ENCODE results near the gene SRGAP2C.
"Not testable (repeated sequence)": the region's sequence is repeated elsewhere in the genome, so short reads cannot be mapped to it uniquely, and the experiment has no call there.

SRGAP2C gene

DNA sequence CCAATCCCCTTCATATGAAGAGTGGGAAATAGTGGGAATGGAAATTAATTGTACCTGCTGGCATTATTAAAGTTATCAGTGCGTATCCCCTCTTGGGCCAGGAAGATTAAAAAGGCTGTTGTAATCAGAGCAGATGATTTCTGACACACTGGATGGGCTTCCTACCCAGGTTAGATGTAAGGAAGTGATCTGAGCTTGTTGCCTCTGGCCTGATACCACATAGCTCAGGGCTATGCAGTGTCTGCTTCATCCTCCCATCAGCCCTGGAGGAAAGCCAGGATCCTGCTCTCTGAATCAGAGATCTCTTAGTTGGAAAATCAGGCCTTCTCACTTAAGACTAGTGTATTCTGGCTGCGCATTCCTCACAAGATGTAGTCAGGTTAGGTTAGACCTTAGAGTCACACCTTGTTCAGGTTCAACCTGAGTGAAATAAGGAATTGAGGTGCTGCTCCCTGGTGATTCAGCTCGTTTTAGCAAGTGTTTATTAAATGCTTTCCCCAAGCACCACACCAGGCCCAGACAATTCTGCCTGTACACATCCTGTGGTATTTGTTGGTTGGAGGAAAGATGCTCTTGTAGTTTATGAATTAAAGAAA lies 158.6 kb downstream of the SRGAP2C start:
- DNase-seq, result not testable (repeated sequence)

DNA sequence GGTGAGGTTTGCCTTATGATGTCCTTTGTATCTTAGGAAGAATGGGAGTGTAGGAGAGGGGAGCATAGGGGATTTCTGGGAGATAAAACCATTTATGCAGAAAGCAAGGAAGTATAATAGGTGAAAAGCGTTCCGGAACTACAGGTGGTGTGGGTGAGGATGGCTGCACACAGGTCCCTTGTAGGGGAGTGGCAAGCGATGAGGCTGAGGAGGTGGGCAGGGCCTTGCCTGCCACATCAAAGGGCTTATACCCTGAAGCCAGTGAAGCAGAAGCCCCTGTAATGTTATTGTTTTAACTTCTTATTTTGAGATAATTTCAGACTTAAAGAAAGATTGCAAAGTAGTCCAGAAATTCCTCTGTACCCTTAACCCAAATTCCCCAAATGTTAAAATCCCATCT lies 159.6 kb downstream of the SRGAP2C start:
- not testable (repeated sequence) for DNase-seq

GRCh38 chr1:121346654-121347053 lies 161.9 kb downstream of the SRGAP2C start:
- not testable (repeated sequence) for DNase-seq

DNA sequence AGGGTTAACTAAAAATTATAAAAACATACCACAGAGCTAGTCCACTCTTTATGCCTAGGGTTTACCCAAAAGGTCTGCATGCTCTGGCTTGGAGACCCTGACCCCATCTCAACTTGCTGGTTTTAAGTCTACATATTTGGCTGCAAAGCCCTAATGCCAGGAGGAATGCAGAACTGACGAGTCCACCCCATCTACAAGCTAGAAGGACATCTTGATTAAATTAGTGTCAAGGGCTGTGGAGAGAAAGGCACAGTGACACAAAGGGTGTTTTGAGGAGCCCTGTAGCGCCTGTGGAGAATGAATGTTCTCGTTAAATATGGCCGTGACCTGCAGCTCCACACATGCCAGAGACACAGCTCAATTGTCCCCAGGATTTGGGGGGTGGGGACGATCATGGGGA lies 162.7 kb downstream of the SRGAP2C start:
- not testable (repeated sequence) for DNase-seq

DNA sequence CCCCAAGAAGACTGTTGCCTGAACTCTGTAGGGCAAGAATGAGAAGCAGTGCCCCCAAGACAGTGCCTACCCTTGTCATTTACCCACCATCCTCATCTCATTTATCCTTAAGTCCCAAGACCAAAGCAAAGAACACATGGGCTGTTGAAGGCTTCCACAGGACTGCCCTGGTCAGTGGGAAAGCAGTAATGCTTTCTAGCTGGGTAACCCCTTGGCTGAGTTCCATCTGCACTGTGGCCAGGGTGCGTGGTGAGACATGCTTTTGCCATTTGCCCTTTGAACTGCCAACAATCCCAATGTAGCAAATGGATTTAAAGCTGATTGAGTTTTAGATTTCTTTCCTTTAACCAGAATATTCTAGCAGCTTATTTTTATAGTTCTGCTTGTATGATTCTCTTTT lies 163.3 kb downstream of the SRGAP2C start:
- DNase-seq, result not testable (repeated sequence)

DNA sequence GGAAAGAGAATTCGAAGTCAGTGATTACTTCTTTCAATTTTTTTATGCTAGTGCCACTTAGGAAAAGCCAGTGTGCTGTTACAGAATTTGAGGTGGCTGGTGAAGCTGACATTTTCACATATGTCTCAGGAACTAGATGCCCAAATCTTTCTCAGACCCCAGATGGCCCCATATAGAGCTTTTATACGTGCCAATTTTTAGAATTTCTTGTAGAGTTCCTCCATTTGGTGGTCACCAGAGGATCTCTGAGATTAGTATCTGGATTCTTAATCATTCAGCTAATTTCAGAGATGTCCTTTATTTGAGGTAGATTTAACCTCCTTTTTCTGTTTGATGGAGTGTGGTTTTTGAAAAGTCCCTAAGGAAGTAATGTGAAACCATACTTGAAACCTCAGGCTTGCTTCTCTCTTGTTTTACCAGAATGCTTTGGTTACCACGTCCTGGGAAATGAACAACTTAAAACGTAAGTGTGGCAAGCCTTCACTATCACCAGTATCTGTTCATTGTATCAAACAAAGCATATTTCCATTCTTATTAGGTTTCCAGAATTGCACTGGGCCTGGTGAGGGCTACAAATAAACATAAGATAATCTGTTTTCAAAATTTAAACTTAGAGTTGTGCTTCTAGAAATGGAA lies 164.7 kb downstream of the SRGAP2C start:
- DNase-seq, result not testable (repeated sequence)

DNA sequence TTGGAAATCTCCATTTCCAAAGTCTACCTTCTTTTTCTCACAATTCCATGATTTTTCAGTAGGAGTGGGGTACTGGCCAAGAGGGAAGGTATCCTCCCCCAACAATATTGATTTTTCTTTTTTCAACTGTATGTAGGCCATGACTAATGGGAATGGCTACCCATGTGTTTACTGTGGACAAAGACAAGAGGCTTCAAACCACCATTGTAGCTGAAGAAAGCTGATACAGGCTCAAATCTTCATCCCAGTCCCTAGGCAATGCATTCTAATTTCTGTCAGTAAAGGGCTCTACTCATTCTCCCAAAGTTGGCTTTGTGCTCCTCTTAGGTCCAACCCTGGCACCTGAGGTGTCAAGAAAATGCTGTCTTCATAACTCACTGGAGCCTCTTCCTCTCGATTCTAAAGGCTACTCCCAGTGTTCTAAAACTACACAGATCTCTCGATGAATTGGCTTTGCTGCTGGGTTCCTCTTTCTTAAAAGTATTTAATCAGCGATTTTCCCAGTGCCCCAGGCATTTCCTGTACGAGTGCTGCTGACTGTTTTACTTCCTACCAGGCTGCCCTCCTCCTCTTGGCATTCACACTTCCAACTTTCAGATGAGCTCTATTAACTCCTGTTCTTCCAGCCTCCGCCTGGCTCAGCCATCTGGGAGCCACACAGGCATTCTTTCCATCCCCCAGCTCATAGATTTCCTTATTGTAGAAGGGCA lies 171.1 kb downstream of the SRGAP2C start:
- DNase-seq, result not testable (repeated sequence)

DNA sequence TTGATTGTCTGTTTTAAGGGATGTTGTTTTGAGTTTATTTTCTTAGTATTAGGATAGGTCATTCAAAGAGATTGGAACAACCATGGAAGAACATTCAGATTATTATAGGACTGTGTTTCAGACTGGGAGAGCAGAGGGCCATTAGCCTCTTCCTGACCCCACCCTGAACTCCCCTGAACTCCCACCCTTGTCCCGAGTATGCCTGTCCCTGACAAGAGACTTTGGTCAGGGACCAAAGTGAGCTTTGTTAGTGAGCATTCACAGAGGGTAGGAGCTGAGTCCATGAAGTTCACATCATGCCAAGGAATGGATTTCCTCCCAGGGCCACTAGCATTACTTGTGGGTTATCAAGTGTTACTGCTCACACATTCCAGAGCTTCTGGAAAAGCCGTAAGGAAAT lies 172.0 kb downstream of the SRGAP2C start:
- not testable (repeated sequence) for DNase-seq

DNA sequence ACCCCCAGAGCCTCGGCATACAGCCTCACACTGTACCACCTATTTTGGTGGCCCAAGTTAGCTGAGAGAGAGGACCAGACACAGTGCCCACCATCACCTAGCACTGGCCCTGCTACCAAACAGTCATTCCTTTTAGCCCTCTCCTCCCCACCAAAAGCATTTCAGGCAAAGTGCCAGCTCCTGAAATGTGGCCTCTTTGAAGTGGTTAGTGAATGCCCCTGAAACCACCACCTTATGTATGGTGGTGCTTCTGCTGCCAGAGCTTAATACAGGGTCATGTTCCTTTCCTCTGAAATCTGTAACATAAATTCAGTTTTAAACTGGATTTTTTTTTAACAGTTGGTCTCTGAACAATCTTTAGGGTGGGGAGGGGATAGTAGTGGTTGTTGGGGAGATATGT lies 175.8 kb downstream of the SRGAP2C start:
- DNase-seq, result not testable (repeated sequence)

GRCh38 chr1:121361451-121362233 lies 176.9 kb downstream of the SRGAP2C start:
- not testable (repeated sequence) for DNase-seq

DNA sequence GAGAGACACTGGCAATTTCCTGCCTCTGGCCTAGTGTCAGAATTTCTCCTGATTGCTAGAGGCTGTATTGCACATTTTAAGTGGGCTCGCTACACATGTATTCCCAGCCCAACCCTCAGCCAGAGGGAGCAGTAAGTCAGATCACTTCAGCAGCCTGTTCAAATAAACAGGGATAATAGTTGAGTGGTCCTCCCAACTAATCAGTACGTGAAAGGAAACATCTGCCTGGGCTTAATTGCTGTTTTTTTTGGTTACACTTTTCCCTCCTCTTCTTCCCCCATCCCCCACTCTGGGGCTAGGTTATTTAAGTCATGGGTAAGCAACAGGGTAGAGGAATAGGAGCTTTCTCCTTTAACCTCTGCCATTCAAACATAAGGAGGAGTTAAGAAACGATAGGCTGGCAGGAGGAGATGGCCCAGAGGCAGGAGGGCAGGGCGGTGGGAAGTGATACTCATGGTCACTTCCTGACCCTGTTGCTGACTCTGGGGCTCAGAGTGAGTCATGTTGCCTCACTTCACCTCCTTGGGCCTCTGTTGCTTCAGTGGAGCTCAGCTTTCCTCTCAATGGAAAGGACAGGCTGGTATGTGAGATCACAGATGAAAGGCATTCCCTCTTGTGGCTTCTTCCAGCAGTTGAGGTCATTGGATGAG lies 177.6 kb downstream of the SRGAP2C start:
- not testable (repeated sequence) for DNase-seq

DNA sequence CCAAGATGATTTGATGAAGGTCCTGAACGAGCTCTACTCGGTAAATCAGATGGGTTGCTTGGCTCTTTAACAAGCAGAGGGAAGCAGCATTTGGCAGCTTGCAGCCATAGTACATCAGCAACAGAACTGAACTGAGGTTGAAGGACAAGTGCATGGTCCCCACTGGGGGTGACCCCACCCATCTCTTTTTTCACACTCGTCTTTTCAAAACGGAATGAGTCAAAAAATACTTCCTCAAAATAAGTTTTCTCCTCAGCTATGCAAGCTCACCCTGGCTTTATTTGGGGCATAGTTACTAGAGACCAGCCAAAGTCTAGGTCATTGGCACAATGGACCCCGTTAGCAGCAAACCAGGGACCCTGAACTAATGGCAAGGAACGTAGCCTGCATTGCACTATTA lies 180.5 kb downstream of the SRGAP2C start:
- DNase-seq, result not testable (repeated sequence)

GRCh38 chr1:121365723-121366122 lies 180.9 kb downstream of the SRGAP2C start:
- peak; percentile 42 for DNase-seq

GRCh38 chr1:121366171-121366570 lies 181.4 kb downstream of the SRGAP2C start:
- not testable (repeated sequence) for DNase-seq

DNA sequence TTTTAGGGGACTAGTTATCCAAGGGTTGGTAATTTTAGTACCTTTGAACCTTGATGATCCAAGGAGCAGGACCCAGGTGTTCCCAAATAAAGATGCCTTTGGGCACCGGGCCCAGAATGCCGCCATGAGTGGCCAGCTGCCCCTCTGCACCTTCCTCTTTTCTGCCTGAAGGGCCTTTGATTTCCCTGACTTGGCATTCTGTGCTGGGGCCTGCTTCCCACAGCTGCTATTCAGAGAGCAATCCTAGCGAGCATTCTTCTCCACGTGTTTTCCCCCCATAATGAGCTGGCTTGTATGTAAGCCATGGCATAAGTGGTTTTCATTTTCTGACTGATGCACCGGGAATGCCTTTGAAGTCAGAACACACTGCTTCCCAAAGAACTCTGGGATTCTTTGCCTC lies 184.1 kb downstream of the SRGAP2C start:
- DNase-seq, result not testable (repeated sequence)

DNA sequence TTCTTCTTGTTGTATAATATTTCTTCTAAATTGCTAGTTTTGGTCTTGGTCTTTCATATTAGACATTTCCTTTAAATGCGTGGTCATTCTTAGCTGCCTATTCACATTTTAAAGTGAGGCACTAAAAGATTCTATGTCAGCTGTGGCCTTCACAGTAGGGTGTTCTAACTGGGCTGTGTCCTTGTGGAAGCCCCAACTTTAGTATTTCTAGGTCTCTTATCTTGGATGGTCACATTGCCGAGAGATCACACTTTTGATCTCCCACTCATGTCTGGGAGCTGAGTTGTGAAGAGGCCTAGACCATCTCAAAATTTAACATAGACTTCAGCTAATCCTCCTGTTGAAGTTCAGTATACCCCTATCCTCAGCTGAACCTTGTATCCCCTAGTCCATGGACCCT lies 185.2 kb downstream of the SRGAP2C start:
- DNase-seq, result not testable (repeated sequence)

DNA sequence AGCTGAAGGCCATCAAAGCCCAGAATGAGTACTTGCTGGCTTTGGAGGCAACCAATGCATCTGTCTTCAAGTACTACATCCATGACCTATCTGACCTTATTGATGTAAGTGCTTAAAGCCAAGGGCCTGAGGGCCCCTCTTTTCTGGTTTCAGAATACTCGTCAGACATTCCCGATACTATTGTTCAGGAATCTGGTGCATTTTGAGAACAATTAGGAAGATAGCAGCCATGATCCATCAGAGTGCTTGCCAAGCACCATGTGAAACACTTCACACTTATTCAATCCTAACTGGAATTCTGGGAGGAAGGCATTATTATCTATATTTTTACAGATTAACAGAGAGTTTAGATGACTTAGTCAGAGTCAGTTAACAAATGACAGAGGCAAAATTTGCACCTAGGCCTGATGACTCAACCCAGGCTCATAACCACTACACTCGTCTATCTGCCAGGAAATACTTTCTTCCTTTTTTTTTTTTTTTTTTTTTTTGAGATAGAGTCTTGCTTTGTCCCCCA lies 190.1 kb downstream of the SRGAP2C start:
- not testable (repeated sequence) for DNase-seq

GRCh38 chr1:121376986-121377385 lies 192.2 kb downstream of the SRGAP2C start:
- DNase-seq, result not testable (repeated sequence)

- DNase-seq, result not testable (repeated sequence)
Measured at GRCh38 chr1:121378757-121379156, 194.0 kb downstream of the SRGAP2C start.

- not testable (repeated sequence) for DNase-seq
Measured at GRCh38 chr1:121384754-121385153, 200.0 kb downstream of the SRGAP2C start.

GRCh38 chr1:121385162-121385561 lies 200.4 kb downstream of the SRGAP2C start:
- not testable (repeated sequence) for DNase-seq

- not testable (repeated sequence) for DNase-seq
Measured at GRCh38 chr1:121385563-121386288, 201.0 kb downstream of the SRGAP2C start.
